Measurements from ENCODE around the gene B9D1. TPM values are rescaled to one million over a fixed set of nuclear protein-coding genes. Genes with fewer than 3 reads are reported as not detected.

B9D1 gene
- total RNA-seq, 1 experiment from 2014 or later = 19.0 TPM

DNA sequence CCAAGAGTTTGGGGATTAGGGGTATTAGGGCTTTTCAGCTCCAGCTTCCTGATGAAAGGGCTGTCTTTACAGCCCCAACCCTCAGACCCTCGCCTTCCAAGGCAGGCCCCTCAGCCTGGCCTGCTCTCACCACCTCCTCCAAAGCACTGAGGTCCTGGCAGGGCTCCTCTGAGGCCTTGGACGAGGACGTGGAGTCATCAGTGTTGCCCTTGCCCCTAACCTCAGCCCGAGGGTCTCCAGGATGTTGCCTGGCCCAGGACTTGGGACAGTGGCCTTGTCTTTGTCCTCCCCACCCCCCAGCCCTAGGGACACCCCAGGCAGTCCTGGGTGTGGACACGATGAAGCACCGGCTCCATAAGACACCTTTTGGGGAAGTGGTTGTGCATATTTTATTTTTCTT lies 28.2 kb downstream of the B9D1 start:
- in situ Hi-C loops (cut with HindIII; ENCODE audit: low pct_unique_long_range_greater_than_20kb, low sequenced_read_pairs) = no loop called here

GRCh38 chr17:19333736-19334290 lies 28.7 kb downstream of the B9D1 start:
- in situ Hi-C loops (cut with HindIII; ENCODE audit: low pct_unique_long_range_greater_than_20kb, low sequenced_read_pairs) = no loop called here
- DNase-seq (ENCODE audit: low read depth, low spot score) = no peak

More for the DNA sequence above, 28.2 kb downstream of the B9D1 start:
- no peak for DNase-seq (ENCODE audit: low read depth, low spot score)

GRCh38 chr17:19333132-19333440 lies 29.4 kb downstream of the B9D1 start:
- in situ Hi-C loops (cut with HindIII; ENCODE audit: low pct_unique_long_range_greater_than_20kb, low sequenced_read_pairs) = no loop called here
- no peak for DNase-seq (ENCODE audit: low read depth, low spot score)

DNA sequence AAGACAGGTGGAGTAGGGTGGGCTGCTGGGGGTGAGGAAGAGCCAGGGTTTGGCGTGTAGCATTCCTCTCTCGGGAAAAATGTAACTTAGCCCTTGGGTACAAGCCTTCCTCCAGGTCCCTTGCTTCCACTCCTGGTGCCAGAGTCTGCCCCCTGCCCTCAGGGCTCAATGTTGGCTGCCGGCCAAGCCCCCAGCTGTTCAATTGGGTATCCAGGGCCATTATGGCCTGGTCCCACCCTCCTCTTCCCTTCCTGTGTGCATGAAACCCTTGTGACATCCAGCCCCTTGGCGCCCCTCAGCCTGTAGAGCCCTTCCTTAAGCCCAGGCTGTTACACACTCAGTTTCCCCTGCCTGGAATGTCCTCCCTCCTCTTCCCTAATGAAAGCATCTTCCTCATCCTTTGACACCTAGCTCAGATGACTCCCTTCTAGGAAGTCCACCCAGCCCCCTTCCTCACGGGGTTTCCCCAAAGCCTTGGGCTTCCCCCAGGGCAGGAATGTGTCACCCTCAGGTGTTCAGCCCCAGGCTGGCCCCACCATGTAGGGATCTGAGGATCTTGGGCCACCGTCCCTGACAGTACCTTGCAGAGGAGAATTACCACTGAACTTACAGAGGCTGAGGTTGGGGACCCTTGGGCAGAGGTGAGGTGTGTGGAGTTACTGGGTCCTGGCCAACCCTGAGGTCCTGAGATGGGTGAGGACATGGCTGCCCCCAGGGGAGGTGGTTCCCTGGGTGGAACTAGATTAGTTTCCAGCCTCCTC lies 30.0 kb downstream of the B9D1 start:
- no peak for DNase-seq (ENCODE audit: low read depth, low spot score)
- in situ Hi-C loops (cut with HindIII; ENCODE audit: low pct_unique_long_range_greater_than_20kb, low sequenced_read_pairs) = no loop called here

GRCh38 chr17:19331543-19332245 lies 30.8 kb downstream of the B9D1 start:
- no peak for DNase-seq (ENCODE audit: low read depth, low spot score)
- in situ Hi-C loops (cut with HindIII; ENCODE audit: low pct_unique_long_range_greater_than_20kb, low sequenced_read_pairs) = no loop called here

- no peak for DNase-seq (ENCODE audit: low read depth, low spot score)
- in situ Hi-C loops (cut with HindIII; ENCODE audit: low pct_unique_long_range_greater_than_20kb, low sequenced_read_pairs) = no loop called here
Measured at GRCh38 chr17:19331134-19331533, 31.4 kb downstream of the B9D1 start.

DNA sequence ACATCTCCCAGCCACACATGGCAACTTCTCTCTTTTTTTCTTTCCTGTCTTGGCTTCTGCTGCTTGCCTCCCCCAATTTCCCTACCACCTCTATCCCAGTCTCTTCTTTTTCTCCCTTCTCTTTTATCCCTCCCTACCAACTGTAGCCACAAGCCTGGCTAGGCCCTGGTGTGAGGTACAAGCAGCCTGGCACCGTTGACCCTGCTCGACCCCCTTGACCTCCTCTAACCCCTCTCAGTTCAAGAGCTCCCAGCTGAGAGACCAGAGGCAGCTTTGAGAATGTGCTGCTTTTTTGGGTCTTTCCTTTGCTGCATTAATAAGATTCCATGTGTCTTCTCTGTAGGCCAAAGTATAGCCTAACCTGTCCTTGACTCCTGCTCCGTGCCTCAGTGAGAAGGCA lies 32.3 kb downstream of the B9D1 start:
- in situ Hi-C loops (cut with HindIII; ENCODE audit: low pct_unique_long_range_greater_than_20kb, low sequenced_read_pairs) = no loop called here
- DNase-seq (ENCODE audit: low read depth, low spot score) = no peak

GRCh38 chr17:19329839-19330238 lies 32.7 kb downstream of the B9D1 start:
- no peak for DNase-seq (ENCODE audit: low read depth, low spot score)
- in situ Hi-C loops (cut with HindIII; ENCODE audit: low pct_unique_long_range_greater_than_20kb, low sequenced_read_pairs) = no loop called here

- in situ Hi-C loops (cut with HindIII; ENCODE audit: low pct_unique_long_range_greater_than_20kb, low sequenced_read_pairs) = no loop called here
- DNase-seq (ENCODE audit: low read depth, low spot score) = no peak
Measured at GRCh38 chr17:19329136-19329535, 33.4 kb downstream of the B9D1 start.

GRCh38 chr17:19328441-19329061 lies 34.0 kb downstream of the B9D1 start:
- no peak for DNase-seq (ENCODE audit: low read depth, low spot score)
- in situ Hi-C loops (cut with HindIII; ENCODE audit: low pct_unique_long_range_greater_than_20kb, low sequenced_read_pairs) = no loop called here

GRCh38 chr17:19327031-19327783 lies 35.3 kb downstream of the B9D1 start:
- peak; percentile 50 for DNase-seq (ENCODE audit: low read depth, low spot score)
- in situ Hi-C loops (cut with HindIII; ENCODE audit: low pct_unique_long_range_greater_than_20kb, low sequenced_read_pairs) = no loop called here

DNA sequence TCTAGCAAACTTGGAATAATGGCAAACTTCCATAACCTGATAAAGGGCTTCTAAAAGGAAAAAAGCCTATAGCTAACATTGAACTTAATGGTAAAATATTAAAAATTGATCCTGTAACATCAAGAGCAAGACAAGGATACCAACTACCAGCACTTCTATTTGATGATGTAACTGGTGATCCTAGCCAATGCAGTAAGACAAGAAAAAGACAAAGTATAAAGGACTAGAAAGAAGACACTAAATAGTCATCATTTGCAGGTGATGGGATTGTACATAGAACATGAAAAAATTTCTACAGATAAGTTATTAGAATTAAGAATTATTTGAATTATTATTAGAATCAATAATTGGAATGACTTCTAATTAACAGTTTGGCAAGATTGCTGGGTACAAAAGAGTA lies 37.0 kb downstream of the B9D1 start:
- in situ Hi-C loops (cut with HindIII; ENCODE audit: low pct_unique_long_range_greater_than_20kb, low sequenced_read_pairs) = no loop called here
- DNase-seq (ENCODE audit: low read depth, low spot score) = no peak

- in situ Hi-C loops (cut with HindIII; ENCODE audit: low pct_unique_long_range_greater_than_20kb, low sequenced_read_pairs) = no loop called here
- DNase-seq (ENCODE audit: low read depth, low spot score) = no peak
Measured at GRCh38 chr17:19322861-19323260, 39.7 kb downstream of the B9D1 start.

DNA sequence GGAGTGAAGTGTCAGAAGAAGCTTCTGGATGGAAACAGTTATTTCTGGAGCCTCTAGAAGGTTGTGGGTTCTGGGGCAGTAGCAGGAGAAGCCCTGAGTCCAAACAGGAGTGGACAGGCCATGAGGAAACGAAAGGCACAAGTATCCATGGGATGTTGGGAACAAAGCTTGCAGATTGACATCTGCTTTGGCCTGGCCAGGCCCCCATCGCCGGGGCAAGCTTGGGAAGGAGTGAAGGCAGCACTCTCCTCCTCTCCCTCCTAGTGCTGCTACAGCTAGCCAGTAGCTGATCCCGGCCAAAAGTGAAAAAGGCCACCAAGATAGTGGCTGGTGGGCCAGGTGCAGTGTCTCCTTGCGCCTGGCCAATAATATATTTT lies 40.4 kb downstream of the B9D1 start:
- DNase-seq (ENCODE audit: low read depth, low spot score) = no peak
- in situ Hi-C loops (cut with HindIII; ENCODE audit: low pct_unique_long_range_greater_than_20kb, low sequenced_read_pairs) = no loop called here

GRCh38 chr17:19321481-19322128 lies 40.9 kb downstream of the B9D1 start:
- no peak for DNase-seq (ENCODE audit: low read depth, low spot score)
- in situ Hi-C loops (cut with HindIII; ENCODE audit: low pct_unique_long_range_greater_than_20kb, low sequenced_read_pairs) = no loop called here

DNA sequence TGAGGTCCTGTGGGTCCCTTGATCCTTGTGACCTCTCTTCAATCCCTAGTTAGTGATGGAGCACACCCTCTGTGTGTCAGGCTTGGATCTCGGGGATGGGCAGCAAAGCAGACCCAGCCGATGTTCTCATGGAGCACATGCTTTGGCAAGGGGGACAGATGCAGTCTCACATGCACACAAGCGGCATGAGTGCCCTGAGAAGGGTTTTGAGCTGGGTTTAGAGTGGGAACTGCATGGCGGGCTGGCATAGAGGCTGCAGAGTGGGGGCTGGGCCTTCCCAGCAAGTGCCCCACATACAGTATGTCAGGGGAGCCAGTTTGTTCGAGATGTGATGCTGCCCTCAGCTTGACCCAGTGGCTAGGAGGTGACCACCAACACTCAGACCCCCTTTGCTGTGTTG lies 41.6 kb downstream of the B9D1 start:
- in situ Hi-C loops (cut with HindIII; ENCODE audit: low pct_unique_long_range_greater_than_20kb, low sequenced_read_pairs) = no loop called here
- DNase-seq (ENCODE audit: low read depth, low spot score) = no peak

DNA sequence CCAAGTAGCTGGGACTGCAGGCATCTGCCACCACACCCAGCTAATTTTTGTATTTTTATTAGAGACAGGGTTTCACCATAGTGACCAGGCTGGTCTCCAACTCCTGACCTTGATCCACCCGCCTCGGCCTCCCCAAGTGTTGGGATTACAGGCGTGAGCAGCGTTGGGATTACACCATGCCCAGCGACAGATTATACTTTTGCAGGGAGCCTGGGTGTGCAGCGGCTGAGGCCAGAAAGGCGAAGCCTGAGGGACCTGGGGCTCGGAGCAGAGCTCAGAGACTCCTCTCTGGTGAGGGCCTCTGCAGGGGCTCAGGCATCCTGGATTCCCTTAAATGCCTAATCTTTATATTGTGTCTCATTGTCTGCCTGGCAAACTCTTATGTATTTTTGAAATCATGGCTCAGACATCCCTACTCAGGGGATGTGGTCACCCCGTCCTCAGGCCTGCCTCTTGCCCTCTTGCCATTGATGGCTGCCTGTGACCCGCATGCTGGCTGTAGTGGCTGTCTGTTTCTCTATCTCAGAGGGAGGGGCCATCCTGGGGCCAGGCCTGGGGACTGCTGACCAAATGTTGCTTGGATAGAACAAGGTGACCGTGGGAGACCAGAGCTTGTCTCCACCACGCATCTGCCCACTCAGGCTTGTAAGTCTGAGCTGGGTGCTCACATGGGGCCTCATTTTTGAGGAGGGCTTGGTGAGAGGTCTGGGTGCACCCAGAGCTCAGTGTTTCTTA lies 42.6 kb downstream of the B9D1 start:
- DNase-seq (ENCODE audit: low read depth, low spot score) = no peak
- in situ Hi-C loops (cut with HindIII; ENCODE audit: low pct_unique_long_range_greater_than_20kb, low sequenced_read_pairs) = no loop called here

Data from SK-MEL-5 (cell line).